Esophagus squamous epithelium (tissue), 4 donors: ENCODE data around the gene GRP.

ENCODE experiments used
- POLR2A ChIP-seq, 4 donors: fragments of 450-650 bp; IDR thresholded peaks; one replicate each; pipeline ENCODE4 v1.6.1; 2017; ENCODE audit warnings: antibody characterized with exemption in 4 of 4, mild to moderate bottlenecking in 4 of 4, moderate library complexity in 3 of 4
- TF ChIP-seq, protein P1 (sequence below), 6 experiments: fragments of 450-650 bp in 4 of 6; fragments of 200-600 bp in 2 of 6; sonication (generic) in 2 of 6; IDR thresholded peaks; one replicate each; pipeline ENCODE4 v1.5.1; 2016 to 2019; ENCODE audit warnings: antibody characterized with exemption in 6 of 6, mild to moderate bottlenecking in 4 of 6, moderate library complexity in 4 of 6

DNA sequence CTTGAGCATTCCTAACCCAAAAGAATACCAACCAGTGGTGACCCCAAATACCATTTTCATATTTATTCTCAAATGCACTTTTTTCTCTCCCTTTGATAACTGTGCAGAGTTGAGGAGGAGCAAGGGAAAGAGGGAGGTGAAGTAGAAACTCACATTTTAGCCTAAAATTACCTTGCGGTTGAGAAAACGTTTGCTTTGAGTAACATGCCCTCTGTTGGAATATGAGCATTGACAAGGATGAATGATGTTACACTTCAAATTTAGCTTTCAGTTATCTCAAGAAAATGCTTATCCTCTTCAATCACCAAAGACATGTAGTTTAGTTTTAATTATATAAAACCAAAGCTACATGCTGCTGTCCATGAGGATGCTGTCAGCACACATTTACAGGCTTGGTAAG, 2.4 kb downstream of the GRP start:
- TF ChIP-seq, protein P1, sequence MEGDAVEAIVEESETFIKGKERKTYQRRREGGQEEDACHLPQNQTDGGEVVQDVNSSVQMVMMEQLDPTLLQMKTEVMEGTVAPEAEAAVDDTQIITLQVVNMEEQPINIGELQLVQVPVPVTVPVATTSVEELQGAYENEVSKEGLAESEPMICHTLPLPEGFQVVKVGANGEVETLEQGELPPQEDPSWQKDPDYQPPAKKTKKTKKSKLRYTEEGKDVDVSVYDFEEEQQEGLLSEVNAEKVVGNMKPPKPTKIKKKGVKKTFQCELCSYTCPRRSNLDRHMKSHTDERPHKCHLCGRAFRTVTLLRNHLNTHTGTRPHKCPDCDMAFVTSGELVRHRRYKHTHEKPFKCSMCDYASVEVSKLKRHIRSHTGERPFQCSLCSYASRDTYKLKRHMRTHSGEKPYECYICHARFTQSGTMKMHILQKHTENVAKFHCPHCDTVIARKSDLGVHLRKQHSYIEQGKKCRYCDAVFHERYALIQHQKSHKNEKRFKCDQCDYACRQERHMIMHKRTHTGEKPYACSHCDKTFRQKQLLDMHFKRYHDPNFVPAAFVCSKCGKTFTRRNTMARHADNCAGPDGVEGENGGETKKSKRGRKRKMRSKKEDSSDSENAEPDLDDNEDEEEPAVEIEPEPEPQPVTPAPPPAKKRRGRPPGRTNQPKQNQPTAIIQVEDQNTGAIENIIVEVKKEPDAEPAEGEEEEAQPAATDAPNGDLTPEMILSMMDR (IDR thresholded peaks at IDR 0.05) = no peak
- no peak for TF ChIP-seq POLR2A (IDR thresholded peaks at IDR 0.05)
